ENCODE data around the gene ZFYVE16.
"Not testable (repeated sequence)": the region's sequence is repeated elsewhere in the genome, so short reads cannot be mapped to it uniquely, and the experiment has no call there.

ZFYVE16 gene

DNA sequence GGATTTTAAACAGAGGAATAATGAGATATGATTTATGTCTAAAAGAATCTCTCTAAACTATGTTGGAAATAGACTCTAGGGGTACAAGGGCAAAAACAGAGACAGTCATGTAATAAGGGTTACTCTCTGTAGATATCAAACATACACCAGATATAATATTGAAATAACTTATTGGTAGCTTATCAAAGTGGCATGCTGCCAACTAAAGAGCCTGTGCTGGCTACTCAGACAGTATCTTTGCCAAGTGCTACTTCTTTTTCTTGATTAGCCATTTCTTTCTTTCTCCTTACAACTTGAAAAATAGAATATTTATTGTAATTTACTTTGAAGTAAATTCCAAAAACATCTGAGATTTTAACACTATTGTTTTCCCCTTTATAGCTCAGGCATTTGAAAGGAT, 34.9 kb downstream of the ZFYVE16 start:
- no peaks in the 10 kb centered on the region for H3K27me3 ChIP-seq (replicated peaks; ENCODE audit: control insufficient read depth, insufficient read depth, low read length)
- no peaks in the 10 kb centered on the region; the same call in 1 of the 2 replicates for H3K36me3 ChIP-seq (ENCODE audit: control insufficient read depth, insufficient read depth, low read length)
- DNase-seq (ENCODE audit: extremely low read depth, insufficient read length): no peak
- TF ChIP-seq, protein P1, sequence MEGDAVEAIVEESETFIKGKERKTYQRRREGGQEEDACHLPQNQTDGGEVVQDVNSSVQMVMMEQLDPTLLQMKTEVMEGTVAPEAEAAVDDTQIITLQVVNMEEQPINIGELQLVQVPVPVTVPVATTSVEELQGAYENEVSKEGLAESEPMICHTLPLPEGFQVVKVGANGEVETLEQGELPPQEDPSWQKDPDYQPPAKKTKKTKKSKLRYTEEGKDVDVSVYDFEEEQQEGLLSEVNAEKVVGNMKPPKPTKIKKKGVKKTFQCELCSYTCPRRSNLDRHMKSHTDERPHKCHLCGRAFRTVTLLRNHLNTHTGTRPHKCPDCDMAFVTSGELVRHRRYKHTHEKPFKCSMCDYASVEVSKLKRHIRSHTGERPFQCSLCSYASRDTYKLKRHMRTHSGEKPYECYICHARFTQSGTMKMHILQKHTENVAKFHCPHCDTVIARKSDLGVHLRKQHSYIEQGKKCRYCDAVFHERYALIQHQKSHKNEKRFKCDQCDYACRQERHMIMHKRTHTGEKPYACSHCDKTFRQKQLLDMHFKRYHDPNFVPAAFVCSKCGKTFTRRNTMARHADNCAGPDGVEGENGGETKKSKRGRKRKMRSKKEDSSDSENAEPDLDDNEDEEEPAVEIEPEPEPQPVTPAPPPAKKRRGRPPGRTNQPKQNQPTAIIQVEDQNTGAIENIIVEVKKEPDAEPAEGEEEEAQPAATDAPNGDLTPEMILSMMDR (IDR thresholded peaks at IDR 0.05; ENCODE audit: insufficient read depth, low read length, poor library complexity, severe bottlenecking): no peak
- no peak overlapping the region for H3K4me3 ChIP-seq (replicated peaks; ENCODE audit: low read depth, low read length)

DNA sequence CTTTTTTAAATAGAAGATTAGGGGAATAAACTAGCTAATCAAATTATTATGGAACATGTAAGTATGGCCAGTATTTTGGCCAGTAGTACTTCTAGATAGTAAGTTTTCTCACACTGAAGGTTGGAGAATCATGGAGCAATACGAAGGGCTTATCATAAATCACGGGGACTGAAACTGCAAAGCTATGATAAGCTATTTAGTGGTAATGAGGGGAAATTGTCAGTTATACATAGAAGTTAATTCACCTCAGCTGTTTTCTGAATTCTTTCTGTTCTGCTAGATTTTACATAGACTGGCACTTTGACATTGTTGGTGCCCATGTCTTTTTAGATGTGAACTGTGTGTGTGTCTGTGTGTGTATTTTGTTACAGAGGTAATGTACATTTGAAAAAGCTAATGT, 45.5 kb downstream of the ZFYVE16 start:
- no peaks in the 10 kb centered on the region for H3K27me3 ChIP-seq (replicated peaks; ENCODE audit: control insufficient read depth, insufficient read depth, low read length)
- H3K36me3 ChIP-seq (ENCODE audit: control insufficient read depth, insufficient read depth, low read length): no peaks in the 10 kb centered on the region
- TF ChIP-seq, protein P1 (IDR thresholded peaks at IDR 0.05; ENCODE audit: insufficient read depth, low read length, poor library complexity, severe bottlenecking): no peak
- no peak for DNase-seq (ENCODE audit: extremely low read depth, insufficient read length)
- H3K4me3 ChIP-seq (replicated peaks; ENCODE audit: low read depth, low read length): no peak overlapping the region

DNA sequence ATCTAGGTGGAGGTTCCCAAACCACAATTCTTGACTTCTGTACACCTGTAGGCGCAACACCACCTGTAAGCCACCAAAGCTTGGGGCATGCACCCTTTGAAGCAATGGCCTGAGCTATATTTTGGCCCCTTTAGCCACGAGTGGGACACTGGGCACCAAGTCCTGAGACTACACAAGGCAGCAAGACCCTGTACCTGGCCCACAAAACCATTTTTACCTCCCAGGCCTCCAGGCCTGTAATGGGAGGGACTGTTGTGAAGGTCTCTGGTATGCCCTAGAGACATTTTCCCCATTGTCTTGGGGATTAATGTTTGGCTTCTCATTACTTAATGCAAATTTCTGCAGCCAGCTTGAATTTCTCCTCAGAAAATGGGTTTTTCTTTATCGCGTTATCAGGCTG, 55.4 kb downstream of the ZFYVE16 start:
- H3K27me3 ChIP-seq (replicated peaks; ENCODE audit: control insufficient read depth, insufficient read depth, low read length): no peaks in the 10 kb centered on the region
- no peak for DNase-seq (ENCODE audit: extremely low read depth, insufficient read length)
- TF ChIP-seq, protein P1 (IDR thresholded peaks at IDR 0.05; ENCODE audit: insufficient read depth, low read length, poor library complexity, severe bottlenecking): no peak
- H3K4me3 ChIP-seq (replicated peaks; ENCODE audit: low read depth, low read length): no peak overlapping the region
- no peaks in the 10 kb centered on the region; the same call in 1 of the 2 replicates for H3K36me3 ChIP-seq (ENCODE audit: control insufficient read depth, insufficient read depth, low read length)

DNA sequence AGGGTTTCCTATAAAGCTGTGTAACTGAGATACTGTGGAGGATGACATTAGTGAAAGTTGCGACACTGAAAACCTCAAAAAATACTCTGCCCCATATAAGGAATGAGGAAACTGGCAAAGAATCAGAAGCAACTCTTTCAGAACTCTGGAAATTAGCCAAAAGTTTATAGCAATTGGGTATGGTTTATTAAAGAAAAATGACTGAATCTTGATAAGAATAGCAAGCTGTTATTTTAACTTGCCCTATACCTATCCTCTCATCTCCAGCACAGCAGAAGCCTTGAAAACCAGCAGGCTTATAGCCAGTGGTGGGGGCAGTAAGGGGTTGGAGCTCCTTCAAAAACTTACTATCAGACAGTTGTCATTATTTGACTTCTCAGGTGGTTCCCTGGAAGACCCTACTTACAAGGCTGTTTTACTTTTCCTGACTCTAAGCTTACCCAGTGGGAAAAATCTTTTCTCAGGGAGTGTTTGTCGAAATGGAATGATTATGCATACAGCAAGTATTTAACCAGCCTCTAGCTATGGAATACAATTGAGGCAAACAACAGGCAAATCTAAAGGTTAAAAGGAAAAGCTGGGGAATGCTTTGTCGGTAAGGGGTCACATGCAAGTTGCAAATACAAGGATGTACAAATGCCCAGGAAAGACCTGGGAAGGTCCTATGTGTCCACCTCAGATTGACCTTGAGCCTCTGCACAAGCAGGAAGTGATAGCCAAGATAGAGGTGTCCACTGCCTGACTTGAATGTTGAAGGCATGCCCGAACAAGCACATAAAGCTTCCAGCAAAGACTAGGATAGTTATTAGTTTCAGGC, 59.0 kb downstream of the ZFYVE16 start:
- H3K36me3 ChIP-seq (ENCODE audit: control insufficient read depth, insufficient read depth, low read length): no peaks in the 10 kb centered on the region; the same call in 1 of the 2 replicates
- DNase-seq (ENCODE audit: extremely low read depth, insufficient read length): no peak
- TF ChIP-seq, protein P1 (IDR thresholded peaks at IDR 0.05; ENCODE audit: insufficient read depth, low read length, poor library complexity, severe bottlenecking): no peak
- H3K4me3 ChIP-seq (replicated peaks; ENCODE audit: low read depth, low read length): no peak overlapping the region
- no peaks in the 10 kb centered on the region for H3K27me3 ChIP-seq (replicated peaks; ENCODE audit: control insufficient read depth, insufficient read depth, low read length)

DNA sequence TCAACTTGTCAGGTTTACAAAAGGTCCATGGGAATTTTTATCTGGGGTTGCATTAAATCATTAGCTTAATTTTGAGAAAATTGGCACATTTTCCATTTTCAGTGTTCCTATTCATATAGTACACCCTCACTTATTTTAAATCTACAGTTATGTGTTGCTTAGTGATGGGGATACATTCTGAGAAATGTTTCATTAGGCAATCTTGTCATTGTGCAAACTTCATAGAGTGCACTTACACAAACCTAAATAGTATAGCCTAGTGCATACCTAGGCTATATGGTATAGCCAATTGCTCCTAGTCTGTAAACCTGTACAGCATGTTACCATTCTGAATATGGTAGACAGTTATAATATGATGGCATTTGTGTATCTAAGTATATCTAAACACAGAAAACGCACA, 60.3 kb downstream of the ZFYVE16 start:
- no peak for DNase-seq (ENCODE audit: extremely low read depth, insufficient read length)
- H3K36me3 ChIP-seq (ENCODE audit: control insufficient read depth, insufficient read depth, low read length): no peaks in the 10 kb centered on the region; the same call in 1 of the 2 replicates
- TF ChIP-seq, protein P1 (IDR thresholded peaks at IDR 0.05; ENCODE audit: insufficient read depth, low read length, poor library complexity, severe bottlenecking): no peak
- no peaks in the 10 kb centered on the region for H3K27me3 ChIP-seq (replicated peaks; ENCODE audit: control insufficient read depth, insufficient read depth, low read length)
- no peak overlapping the region for H3K4me3 ChIP-seq (replicated peaks; ENCODE audit: low read depth, low read length)

DNA sequence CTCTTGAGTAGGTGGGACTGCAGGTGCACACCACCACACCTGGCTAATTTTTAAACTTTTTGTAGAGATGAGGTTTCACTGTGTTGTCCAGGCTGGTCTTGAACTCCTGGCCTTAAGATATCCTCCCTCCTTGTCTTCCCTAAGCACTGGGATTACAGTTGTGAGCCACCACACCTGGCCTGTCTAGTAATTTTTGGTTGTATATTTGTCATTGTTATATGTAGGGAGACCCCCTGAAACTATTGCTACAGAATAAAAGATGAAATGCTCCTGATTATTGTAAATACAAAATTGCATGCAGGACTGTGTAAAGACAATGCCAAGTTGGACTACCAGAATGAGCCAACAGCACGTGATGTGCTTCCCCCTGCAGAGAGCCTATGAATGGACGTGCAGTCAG, 62.8 kb downstream of the ZFYVE16 start:
- not testable (repeated sequence) for H3K36me3 ChIP-seq (ENCODE audit: control insufficient read depth, insufficient read depth, low read length); DNase-seq (ENCODE audit: extremely low read depth, insufficient read length); H3K27me3 ChIP-seq (replicated peaks; ENCODE audit: control insufficient read depth, insufficient read depth, low read length); H3K4me3 ChIP-seq (replicated peaks; ENCODE audit: low read depth, low read length)

All from GM06990 (cell line).